SIG-M5 (cell line): Measurements from ENCODE around the gene EMC9.

ENCODE experiments used
- DNase-seq: peaks from one replicate; lab custom pipeline; 2025; lab: John Stamatoyannopoulos, UW

The EMC9 gene

GRCh38 chr14:24149302-24149969 lies 8.0 kb upstream of the EMC9 start:
- no peak for DNase-seq

- no peak for DNase-seq
Observed at GRCh38 chr14:24147761-24148428, 6.5 kb upstream of the EMC9 start.

- DNase-seq = peak; percentile 86
Observed at GRCh38 chr14:24146978-24147760, 5.8 kb upstream of the EMC9 start, which contains the start of gene RNF31. Gene RNF31, plus strand, starts transcription at chr14:24147498. Its CDS starts 201 bp downstream, at chr14:24147699.

GRCh38 chr14:24146453-24146977 lies 5.1 kb upstream of the EMC9 start, which contains the start of gene PSME2:
Gene PSME2, minus strand, starts transcription at chr14:24146610. Its CDS starts 29 bp downstream, at chr14:24146581.
- DNase-seq = peak; percentile 68

- no peak for DNase-seq
Observed at GRCh38 chr14:24145690-24146452, 4.5 kb upstream of the EMC9 start.

DNA sequence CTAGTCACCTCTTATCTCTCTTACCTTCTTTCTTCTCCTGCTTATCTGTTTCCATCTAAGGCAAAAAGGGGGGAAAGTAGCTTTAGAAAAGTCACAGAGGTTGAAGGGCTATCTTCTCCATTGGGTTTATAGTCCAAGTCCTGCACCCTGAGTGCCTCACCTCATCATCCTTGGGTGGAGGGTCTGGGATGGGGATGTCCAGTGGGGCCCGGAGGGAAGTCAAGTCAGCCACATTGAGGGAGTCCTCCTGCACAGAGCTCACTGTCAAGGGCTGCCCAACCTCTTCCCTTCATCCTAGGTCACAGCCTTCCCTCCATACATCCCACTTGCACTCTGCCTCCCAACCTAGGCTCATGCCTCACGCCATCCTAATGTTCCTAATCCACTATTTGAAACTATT lies 3.8 kb upstream of the EMC9 start:
- DNase-seq = no peak

DNA sequence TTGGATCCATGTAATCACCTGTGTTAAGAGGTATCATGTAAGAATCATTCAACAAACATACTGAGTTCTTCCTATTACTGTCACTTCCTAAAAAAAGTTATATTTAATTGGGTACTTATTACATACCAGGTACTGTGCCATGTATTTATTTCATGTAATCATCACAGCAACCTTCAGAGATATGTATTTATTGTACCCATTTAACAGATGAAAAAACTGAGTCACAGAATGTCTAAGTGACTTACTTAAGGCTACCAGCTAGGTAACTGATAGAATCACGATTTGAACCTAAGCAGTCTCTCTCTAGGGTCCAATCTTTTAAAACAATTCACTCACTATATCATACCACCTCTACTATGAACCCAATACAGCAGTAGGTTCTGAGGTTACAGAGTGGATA lies 3.1 kb upstream of the EMC9 start:
- DNase-seq = no peak

DNA sequence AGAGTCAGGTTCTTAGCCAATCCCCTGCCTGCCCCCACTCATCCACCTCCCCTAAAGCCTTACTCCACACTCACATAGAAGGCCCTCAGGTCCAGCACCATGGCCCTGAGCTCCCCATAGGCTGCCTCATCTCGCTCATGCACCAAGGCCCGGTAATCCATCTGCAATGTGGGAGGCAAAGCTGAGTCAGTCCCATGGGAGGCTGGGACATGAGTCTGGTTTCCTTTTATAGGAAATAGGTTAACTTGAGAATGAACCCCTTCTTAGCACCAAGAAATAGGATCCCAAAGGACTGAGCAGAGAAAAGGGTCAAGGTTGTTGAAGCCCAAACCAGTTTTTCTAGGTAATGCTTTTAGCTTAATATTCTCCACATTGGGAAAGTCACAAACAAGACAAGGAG lies 2.1 kb upstream of the EMC9 start:
- DNase-seq = no peak

GRCh38 chr14:24139272-24139934 lies 2.0 kb downstream of the EMC9 start:
- no peak for DNase-seq

DNA sequence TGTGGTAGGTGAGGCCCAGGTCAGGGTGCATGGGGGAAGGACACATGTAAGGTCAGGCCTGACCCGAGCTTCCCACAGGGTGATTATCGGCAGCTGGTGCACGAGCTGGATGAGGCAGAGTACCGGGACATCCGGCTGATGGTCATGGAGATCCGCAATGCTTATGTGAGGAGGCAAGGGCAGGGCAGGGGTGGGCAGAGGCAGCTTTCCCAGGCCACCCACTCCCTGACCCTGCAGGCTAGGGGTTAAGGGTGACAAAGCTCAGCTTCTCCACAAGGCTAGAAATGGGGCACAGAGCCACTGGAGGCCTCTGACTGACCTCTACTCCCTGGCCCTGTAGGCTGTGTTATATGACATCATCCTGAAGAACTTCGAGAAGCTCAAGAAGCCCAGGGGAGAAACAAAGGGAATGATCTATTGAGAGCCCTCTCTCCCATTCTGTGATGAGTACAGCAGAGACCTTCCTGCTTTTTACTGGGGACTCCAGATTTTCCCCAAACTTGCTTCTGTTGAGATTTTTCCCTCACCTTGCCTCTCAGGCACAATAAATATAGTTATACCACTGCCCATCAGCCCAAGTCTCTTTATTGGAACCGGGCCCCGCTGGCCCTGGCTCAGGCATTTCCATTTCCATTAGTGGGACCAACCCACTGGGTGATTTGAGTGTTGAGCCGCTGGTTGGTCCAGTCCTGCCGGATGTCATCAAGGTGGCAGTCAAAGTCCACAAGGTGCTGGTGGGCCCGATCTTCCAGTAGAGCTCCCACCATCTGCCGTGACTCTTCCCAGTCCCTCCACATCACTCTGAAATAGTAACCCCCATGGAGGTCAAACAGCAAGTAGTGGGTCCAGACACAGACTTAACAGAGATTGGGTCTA lies 2.8 kb downstream of the EMC9 start:
- no peak for DNase-seq

DNA sequence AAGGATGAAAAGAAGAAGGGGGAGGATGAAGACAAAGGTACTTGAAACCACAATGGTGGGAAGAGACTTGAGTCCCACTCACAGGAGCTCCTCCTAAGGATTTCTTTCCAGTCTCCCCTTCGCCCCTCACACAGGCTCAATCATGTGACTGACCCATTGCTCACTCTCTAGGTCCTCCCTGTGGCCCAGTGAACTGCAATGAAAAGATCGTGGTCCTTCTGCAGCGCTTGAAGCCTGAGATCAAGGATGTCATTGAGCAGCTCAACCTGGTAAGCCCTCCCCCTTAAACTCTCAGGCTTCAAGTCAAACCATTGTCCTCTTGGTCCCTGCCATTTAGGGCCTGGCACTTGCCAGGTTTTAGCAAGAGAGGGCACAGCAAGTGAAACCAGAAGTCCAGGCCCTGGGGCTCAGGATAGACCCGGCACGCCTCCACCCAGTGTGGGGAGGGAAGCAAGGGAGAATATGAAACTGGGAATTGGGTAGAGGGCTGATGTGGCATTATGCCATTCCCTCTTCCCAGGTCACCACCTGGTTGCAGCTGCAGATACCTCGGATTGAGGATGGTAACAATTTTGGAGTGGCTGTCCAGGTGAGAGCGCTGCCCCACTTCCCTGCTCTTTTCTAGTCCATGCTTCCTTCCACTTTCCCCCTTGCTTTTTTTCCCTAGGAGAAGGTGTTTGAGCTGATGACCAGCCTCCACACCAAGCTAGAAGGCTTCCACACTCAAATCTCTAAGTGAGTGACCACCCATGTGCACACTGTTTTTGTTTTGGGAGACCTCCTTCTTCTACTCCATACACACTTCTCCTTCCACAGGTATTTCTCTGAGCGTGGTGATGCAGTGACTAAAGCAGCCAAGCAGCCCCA lies 3.6 kb downstream of the EMC9 start:
- DNase-seq = no peak

DNA sequence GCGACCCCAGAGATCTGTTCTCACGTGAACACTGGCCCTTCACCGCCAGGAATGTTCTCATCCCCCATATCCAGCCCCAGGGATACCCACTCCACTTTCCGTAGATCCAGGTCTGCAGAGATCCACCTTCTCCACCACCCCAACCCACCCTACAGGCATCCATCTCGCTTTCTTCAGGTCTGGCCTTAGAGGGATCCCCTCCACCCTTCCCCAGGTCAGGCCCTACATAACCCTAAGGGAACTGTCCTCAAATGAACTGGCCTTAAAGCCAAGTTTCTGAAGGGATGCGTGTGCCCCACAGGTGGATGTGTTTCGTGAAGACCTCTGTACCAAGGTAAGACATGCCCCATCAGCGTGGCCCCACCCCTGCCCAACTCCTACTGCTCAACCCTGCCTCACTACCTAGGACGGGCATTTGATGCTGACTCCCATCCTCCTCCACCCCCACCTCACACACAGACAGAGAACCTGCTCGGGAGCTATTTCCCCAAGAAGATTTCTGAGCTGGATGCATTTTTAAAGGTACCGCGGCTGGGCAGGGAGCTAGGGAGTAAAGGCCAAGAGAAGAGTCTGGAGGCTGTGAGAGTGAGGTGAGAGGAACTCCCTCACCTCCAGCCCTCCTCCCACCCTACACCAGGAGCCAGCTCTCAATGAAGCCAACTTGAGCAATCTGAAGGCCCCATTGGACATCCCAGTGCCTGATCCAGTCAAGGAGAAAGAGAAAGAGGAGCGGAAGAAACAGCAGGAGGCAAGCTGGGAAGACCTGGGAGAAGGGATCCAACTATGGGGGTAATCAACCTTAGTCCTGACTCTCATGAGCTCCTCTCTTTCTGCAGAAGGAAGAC lies 4.5 kb downstream of the EMC9 start:
- DNase-seq = no peak

GRCh38 chr14:24135834-24136683 lies 5.3 kb downstream of the EMC9 start, which contains the start of gene PSME1:
Gene PSME1, plus strand, starts transcription at chr14:24136194. Its CDS starts 69 bp downstream, at chr14:24136263.
- DNase-seq = no peak

GRCh38 chr14:24135584-24135833 lies 5.9 kb downstream of the EMC9 start:
- DNase-seq = no peak

DNA sequence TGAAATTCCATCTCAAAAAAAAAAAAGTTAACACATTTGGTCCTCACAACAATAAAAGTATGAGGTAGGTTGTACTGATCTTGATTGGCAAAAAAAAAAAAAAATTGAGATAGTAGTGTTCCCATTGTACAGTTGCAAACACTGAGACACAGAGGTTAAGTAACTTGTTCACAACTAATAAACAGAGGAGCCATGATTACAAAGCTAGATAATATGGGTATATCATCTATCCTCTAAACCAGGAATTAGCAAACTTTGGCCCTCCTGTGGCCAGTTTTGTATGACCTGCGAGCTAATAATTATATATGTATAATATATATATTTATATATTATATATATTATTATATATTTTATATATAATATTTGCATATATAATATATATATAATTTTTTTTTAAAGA lies 7.7 kb downstream of the EMC9 start:
- no peak for DNase-seq

DNA sequence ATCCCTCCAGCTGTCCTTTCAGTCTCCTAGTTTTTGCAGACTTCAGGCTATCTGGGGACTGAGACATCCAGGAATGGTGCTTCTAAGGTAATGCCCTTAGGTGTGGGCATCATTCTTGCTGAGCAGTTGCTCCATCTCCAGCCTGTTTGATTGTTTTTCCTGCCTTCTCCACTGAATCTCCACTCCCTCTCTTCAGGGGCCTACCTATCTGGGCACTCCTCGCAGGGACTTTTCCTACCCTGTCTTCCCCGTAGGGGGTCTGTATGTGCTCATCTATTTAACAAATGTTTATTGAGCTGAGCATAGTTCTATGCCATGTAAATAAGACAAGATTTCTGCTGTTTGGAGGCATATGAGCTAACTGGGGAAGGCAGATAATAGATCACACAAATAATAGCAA lies 8.4 kb downstream of the EMC9 start:
- DNase-seq = no peak

DNA sequence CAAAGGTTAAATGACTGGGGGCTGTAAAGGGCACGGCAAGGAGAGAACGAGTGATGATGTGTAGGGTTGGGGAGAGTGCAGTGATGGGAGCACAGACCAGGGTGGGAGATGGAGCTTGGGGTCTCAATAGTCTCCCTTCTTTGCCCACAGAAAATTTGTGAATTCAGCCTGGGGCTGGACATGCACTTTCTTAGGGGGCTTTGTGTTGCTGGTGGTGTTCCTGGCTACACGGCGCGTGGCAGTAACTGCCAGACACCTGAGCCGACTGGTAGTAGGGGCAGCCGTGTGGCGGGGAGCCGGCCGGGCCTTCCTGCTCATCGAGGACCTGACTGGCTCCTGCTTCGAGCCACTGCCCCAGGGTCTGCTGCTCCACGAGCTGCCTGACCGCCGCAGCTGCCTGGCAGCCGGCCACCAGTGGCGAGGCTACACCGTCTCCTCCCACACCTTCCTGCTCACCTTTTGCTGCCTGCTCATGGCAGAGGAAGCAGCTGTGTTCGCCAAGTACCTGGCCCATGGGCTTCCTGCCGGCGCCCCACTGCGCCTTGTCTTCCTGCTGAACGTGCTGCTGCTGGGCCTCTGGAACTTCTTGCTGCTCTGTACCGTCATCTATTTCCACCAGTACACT lies 9.2 kb downstream of the EMC9 start:
- DNase-seq = no peak
